ENCODE measurements around the gene ATP13A2. TPM values are rescaled to one million over a fixed set of nuclear protein-coding genes. Genes with fewer than 3 reads are reported as not detected.
"Not testable (repeated sequence)": the region's sequence is repeated elsewhere in the genome, so short reads cannot be mapped to it uniquely, and the experiment has no call there.

Gene ATP13A2
- total and polyA plus RNA-seq, 3 experiments from 2014 or later, result 43.8 to 61.3 (median 44.0) TPM

DNA sequence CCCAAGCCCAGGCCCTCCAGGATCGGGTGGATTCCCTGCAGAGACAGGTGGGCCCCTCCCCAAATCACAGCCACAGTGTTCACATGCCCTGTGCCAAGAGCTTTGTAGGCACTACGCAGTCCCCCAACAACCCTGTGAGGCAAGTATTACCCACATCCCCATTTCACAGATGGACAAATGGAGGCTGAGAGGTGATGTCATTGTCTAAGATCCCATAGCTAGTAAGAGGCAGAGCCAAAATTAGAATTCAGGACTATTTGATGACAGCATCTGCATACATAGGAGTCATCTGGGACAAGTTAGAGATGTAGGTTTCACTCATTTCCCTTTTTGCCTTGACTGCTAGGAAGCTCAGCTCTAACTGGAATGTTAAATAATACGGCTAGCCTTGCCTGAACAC, 43.4 kb downstream of the ATP13A2 start:
- ChIA-PET POLR2A (interaction anchor here (0.6 kb wide), 1 partner anchor 12 kb away, joined by 4 read pairs; no protein-coding TSS in a partner anchor), CTCF (no interaction called here)
- no peak overlapping the region for H3K4me3 ChIP-seq (ENCODE audit: low read length)
- H3K9me3 ChIP-seq (ENCODE audit: low read length), result no peaks in the 10 kb centered on the region
- Mint-ChIP-seq H3K4me1 (no peaks in the 10 kb centered on the region), H3K27me3 (no peaks in the 10 kb centered on the region), H3K4me3 (no peak overlapping the region), H3K27ac (peak overlapping the region in 1 of 8 donors; percentile 94), H3K36me3 (peaks cover 0 to 50% (median 7%) of the 10 kb centered on the region in 3 donors), H3K9me3 (no peaks in the 10 kb centered on the region)
- no peak for DNase-seq
- no peaks in the 10 kb centered on the region for H3K36me3 ChIP-seq (ENCODE audit: insufficient read depth, low read length)
- H3K27me3 ChIP-seq (ENCODE audit: insufficient read depth, low read length, poor library complexity, severe bottlenecking), result no peaks in the 10 kb centered on the region
- H3K27ac ChIP-seq (ENCODE audit: low read depth, low read length), result no peak overlapping the region
- no peaks in the 10 kb centered on the region for H3K4me1 ChIP-seq (ENCODE audit: insufficient read depth, low read length)

DNA sequence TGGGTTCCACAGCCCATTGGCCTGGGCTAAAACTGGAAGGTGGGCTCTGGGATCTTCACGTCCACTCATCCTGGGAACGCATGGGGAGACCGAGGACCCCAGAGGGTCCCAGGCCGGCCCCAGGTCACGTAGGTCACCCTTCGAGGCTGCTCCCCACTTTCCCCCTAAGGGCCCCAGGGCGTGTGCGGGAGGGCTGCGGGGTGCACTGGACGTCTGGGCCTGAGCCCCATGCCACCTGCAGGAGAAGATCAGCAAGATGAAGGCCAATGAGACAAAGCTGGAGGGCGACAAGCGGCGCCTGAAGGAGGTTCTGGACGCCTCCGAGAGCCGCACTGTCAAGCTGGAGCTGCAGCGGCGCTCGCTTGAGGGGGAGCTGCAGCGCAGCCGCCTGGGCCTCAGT, 43.8 kb downstream of the ATP13A2 start:
- Histone ChIP-seq H3K4me1 (ENCODE audit: insufficient read depth, low read length) (no peaks in the 10 kb centered on the region), H3K4me3 (ENCODE audit: low read length) (no peak overlapping the region), H3K9me3 (ENCODE audit: low read length) (no peaks in the 10 kb centered on the region), H3K27ac (ENCODE audit: low read depth, low read length) (no peak overlapping the region), H3K36me3 (ENCODE audit: insufficient read depth, low read length) (no peaks in the 10 kb centered on the region), H3K27me3 (ENCODE audit: insufficient read depth, low read length, poor library complexity, severe bottlenecking) (no peaks in the 10 kb centered on the region)
- no peaks in the 10 kb centered on the region for H3K9me3 Mint-ChIP-seq
- peak overlapping the region in 1 of 8 donors; percentile 50 for H3K27ac Mint-ChIP-seq
- H3K4me3 Mint-ChIP-seq, result no peak overlapping the region
- H3K36me3 Mint-ChIP-seq, result peaks cover 0 to 52% (median 7%) of the 10 kb centered on the region in 3 donors
- H3K27me3 Mint-ChIP-seq, result no peaks in the 10 kb centered on the region
- CTCF ChIA-PET, result no interaction called here
- no peak for DNase-seq
- H3K4me1 Mint-ChIP-seq, result no peaks in the 10 kb centered on the region
- POLR2A ChIA-PET, result no interaction called here

DNA sequence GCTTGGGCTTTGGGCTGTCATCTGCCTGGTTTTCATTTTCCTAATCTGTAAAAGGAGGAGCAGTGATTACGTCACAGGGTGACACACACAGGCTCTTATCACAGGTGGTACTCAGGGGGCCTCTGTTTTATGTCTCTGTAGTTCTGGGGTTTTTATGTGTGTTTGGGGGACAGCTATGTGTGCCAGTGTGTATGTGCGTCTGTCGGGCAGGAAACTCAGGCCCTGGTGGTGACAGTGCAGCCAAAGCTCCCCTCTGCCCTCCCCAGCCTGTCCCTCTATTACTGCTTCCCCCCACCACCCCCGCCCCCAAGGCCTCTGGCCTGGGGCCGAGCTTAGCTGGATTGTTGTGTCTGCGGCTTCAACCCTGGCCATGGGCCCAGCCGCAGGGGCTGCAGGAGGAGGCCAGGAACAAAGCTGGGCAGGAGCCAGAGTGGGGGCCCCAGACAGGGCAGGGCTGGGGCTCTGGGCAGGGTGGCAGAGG, 44.6 kb downstream of the ATP13A2 start:
- Mint-ChIP-seq H3K4me3 (no peak overlapping the region), H3K9me3 (no peaks in the 10 kb centered on the region), H3K4me1 (no peaks in the 10 kb centered on the region), H3K27ac (peak overlapping the region in 1 of 8 donors; percentile 83), H3K27me3 (no peaks in the 10 kb centered on the region), H3K36me3 (peaks cover 0 to 52% (median 7%) of the 10 kb centered on the region in 3 donors)
- Histone ChIP-seq H3K36me3 (ENCODE audit: insufficient read depth, low read length) (no peaks in the 10 kb centered on the region), H3K4me1 (ENCODE audit: insufficient read depth, low read length) (no peaks in the 10 kb centered on the region), H3K27me3 (ENCODE audit: insufficient read depth, low read length, poor library complexity, severe bottlenecking) (no peaks in the 10 kb centered on the region), H3K9me3 (ENCODE audit: low read length) (no peaks in the 10 kb centered on the region), H3K27ac (ENCODE audit: low read depth, low read length) (no peak overlapping the region), H3K4me3 (ENCODE audit: low read length) (no peak overlapping the region)
- CTCF ChIA-PET, result interaction anchor here (0.5 kb wide), 1 partner anchor 15 kb away, joined by 3 read pairs; no protein-coding TSS in a partner anchor
- no peak for DNase-seq
- POLR2A ChIA-PET, result no interaction called here

- POLR2A ChIA-PET, result no interaction called here
- Histone ChIP-seq H3K36me3 (ENCODE audit: insufficient read depth, low read length) (no peaks in the 10 kb centered on the region), H3K4me3 (ENCODE audit: low read length) (no peak overlapping the region), H3K4me1 (ENCODE audit: insufficient read depth, low read length) (peaks cover 5% of the 10 kb centered on the region), H3K9me3 (ENCODE audit: low read length) (no peaks in the 10 kb centered on the region), H3K27ac (ENCODE audit: low read depth, low read length) (no peak overlapping the region), H3K27me3 (ENCODE audit: insufficient read depth, low read length, poor library complexity, severe bottlenecking) (no peaks in the 10 kb centered on the region)
- H3K4me1 Mint-ChIP-seq, result peaks cover 4 to 7% (median 4%) of the 10 kb centered on the region in 3 donors
- no peak overlapping the region for H3K27ac Mint-ChIP-seq
- DNase-seq, result no peak
- peaks cover 0 to 52% (median 7%) of the 10 kb centered on the region in 3 donors for H3K36me3 Mint-ChIP-seq
- CTCF ChIA-PET, result no interaction called here
- H3K4me3 Mint-ChIP-seq, result no peak overlapping the region
- H3K27me3 Mint-ChIP-seq, result no peaks in the 10 kb centered on the region
- H3K9me3 Mint-ChIP-seq, result no peaks in the 10 kb centered on the region
Measured at GRCh38 chr1:16966282-16966681, 45.4 kb downstream of the ATP13A2 start.

DNA sequence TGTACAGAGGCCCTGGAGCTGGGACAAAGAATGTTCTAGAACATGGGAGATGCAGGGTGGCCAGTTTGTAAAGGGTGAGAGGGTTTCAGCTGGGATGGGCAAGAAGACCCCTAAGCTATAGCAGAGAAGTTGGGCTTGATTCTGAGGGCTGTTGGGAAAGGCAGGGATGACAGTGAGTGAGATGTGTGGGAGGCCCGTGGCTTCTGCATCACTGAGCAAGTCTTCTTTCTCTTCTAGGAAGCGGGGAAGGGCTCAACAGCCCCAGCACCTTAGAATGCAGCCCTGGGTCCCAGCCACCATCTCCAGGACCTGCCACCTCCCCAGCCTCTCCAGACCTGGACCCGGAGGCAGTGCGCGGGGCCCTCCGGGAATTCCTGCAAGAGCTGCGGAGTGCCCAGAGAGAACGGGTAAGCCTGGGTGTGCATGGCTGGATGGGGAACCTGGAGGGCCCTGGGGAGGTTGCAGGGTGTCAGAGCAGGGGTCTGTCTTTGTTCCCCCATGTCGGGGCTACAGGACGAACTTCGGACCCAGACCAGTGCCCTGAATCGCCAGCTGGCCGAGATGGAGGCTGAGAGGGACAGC, 46.2 kb downstream of the ATP13A2 start:
- Histone ChIP-seq H3K27me3 (ENCODE audit: insufficient read depth, low read length, poor library complexity, severe bottlenecking) (no peaks in the 10 kb centered on the region), H3K9me3 (ENCODE audit: low read length) (no peaks in the 10 kb centered on the region), H3K36me3 (ENCODE audit: insufficient read depth, low read length) (no peaks in the 10 kb centered on the region), H3K27ac (ENCODE audit: low read depth, low read length) (no peak overlapping the region), H3K4me1 (ENCODE audit: insufficient read depth, low read length) (peaks cover 7% of the 10 kb centered on the region), H3K4me3 (ENCODE audit: low read length) (no peak overlapping the region)
- Mint-ChIP-seq H3K27me3 (no peaks in the 10 kb centered on the region), H3K36me3 (peaks cover 0 to 48% (median 3%) of the 10 kb centered on the region in 3 donors), H3K4me1 (peaks cover 5 to 10% (median 5%) of the 10 kb centered on the region in 3 donors), H3K27ac (peak overlapping the region in 2 of 8 donors; percentile 31 to 36), H3K4me3 (no peak overlapping the region), H3K9me3 (no peaks in the 10 kb centered on the region)
- ChIA-PET CTCF (no interaction called here), POLR2A (no interaction called here)
- no peak for DNase-seq

DNA sequence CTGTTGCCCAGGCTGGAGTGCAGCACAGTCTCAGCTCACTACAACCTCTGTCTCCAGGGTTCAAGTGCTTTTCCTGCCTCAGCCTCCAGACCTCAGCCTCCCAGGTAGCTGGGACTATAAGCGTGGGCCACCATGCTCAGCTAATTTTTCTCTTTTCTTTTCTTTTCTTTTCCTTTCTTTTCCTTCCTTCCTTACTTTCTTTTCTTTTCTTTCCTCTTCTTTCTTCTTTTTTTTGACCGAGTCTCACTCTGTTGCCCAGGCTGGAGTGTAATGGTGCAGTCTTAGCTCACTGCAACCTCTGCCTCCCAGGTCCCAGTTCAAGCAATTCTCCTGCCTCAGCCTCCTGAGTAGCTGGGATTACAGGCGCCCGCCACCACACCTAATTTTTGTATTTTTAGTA, 47.6 kb downstream of the ATP13A2 start:
- POLR2A ChIA-PET; DNase-seq; CTCF ChIA-PET; H3K9me3 Mint-ChIP-seq; H3K4me3 ChIP-seq (ENCODE audit: low read length); H3K27ac ChIP-seq (ENCODE audit: low read depth, low read length); H3K36me3 ChIP-seq (ENCODE audit: insufficient read depth, low read length); H3K27me3 ChIP-seq (ENCODE audit: insufficient read depth, low read length, poor library complexity, severe bottlenecking); H3K9me3 ChIP-seq (ENCODE audit: low read length); H3K27me3 Mint-ChIP-seq: not testable (repeated sequence)
- peaks cover 11% of the 10 kb centered on the region for H3K4me1 ChIP-seq (ENCODE audit: insufficient read depth, low read length)
- Mint-ChIP-seq H3K4me1 (peaks cover 9 to 15% (median 10%) of the 10 kb centered on the region in 3 donors), H3K36me3 (peaks cover 0 to 39% (median 3%) of the 10 kb centered on the region in 3 donors), H3K27ac (peak overlapping the region in 1 of 8 donors; percentile 54), H3K4me3 (peak overlapping the region in 1 of 7 donors; percentile 41)

GRCh38 chr1:16961297-16962133, 50.2 kb downstream of the ATP13A2 start:
- peaks cover 0 to 25% (median 2%) of the 10 kb centered on the region in 3 donors for H3K36me3 Mint-ChIP-seq
- CTCF ChIA-PET, result interaction anchor here (0.7 to 2.9 kb wide), 10 partner anchors 8 to 341 kb away, joined by 3 to 30 read pairs (median 4); partner anchors contain the start of gene CROCC

More at GRCh38 chr1:16961297-16962133, 50.2 kb downstream of the ATP13A2 start:
- Histone ChIP-seq H3K36me3 (ENCODE audit: insufficient read depth, low read length) (no peaks in the 10 kb centered on the region), H3K9me3 (ENCODE audit: low read length) (no peaks in the 10 kb centered on the region), H3K4me3 (ENCODE audit: low read length) (no peak overlapping the region), H3K4me1 (ENCODE audit: insufficient read depth, low read length) (peaks cover 11% of the 10 kb centered on the region), H3K27me3 (ENCODE audit: insufficient read depth, low read length, poor library complexity, severe bottlenecking) (no peaks in the 10 kb centered on the region), H3K27ac (ENCODE audit: low read depth, low read length) (no peak overlapping the region)
- Mint-ChIP-seq H3K27me3 (no peaks in the 10 kb centered on the region), H3K27ac (peak overlapping the region in 6 of 8 donors; percentile 26 to 94 (median 62)), H3K4me1 (peaks cover 9 to 15% (median 10%) of the 10 kb centered on the region in 3 donors), H3K9me3 (no peaks in the 10 kb centered on the region), H3K4me3 (peak overlapping the region; percentile 66 to 91 (median 76))
- POLR2A ChIA-PET, result no interaction called here
- no peak for DNase-seq

All from CD8-positive, alpha-beta memory T cell (primary cell).